ENCODE measurements around the gene POU2F1.

- TF ChIP-seq CTCF (IDR thresholded peaks at IDR 0.05) (no peak), POLR2A (IDR thresholded peaks at IDR 0.05) (no peak), EP300 (IDR thresholded peaks at IDR 0.05) (no peak), POLR2AphosphoS5 (IDR thresholded peaks at IDR 0.05) (no peak)
These were observed 12.1 kb upstream of the POU2F1 start for GRCh38 chr1:167208624-167208976.

Measured in upper lobe of left lung (tissue), 4 donors.